Astrocyte (in vitro differentiated cells and primary cell): ENCODE measurements around the gene ACSS3. TPM values are rescaled to one million over a fixed set of nuclear protein-coding genes. Genes with fewer than 3 reads are reported as not detected.
"Not testable (repeated sequence)": the region's sequence is repeated elsewhere in the genome, so short reads cannot be mapped to it uniquely, and the experiment has no call there.

ENCODE experiments used
- DNase-seq: peaks from one replicate; pipeline ENCODE4 v3.0.0-alpha.2; 2010; ENCODE audit warnings: low read depth
- FAIRE-seq: peaks from 2 replicates; lab custom pipeline; 2011; peaks lifted over from hg19 to GRCh38; lab: Jason Lieb, UNC
- H2AFZ ChIP-seq: 2 replicates; pipeline ENCODE4 v1.6.0; 2012; ENCODE audit warnings: low read depth, low read length, inconsistent platforms
- H3K27ac ChIP-seq: 2 replicates; pipeline ENCODE4 v1.5.1; 2011; ENCODE audit warnings: low read depth, low read length, inconsistent platforms
- H3K27me3 ChIP-seq: 2 replicates; pipeline ENCODE4 v1.6.0; 2011; ENCODE audit warnings: low read length, inconsistent platforms; ENCODE audit not compliant: insufficient read depth
- H3K36me3 ChIP-seq: 2 replicates; pipeline ENCODE4 v1.5.1; 2011; ENCODE audit warnings: low read length, inconsistent platforms; ENCODE audit not compliant: insufficient read depth
- H3K4me1 ChIP-seq: 2 replicates; pipeline ENCODE4 v1.5.1; 2011; ENCODE audit warnings: low read length, inconsistent platforms; ENCODE audit not compliant: insufficient read depth
- H3K4me2 ChIP-seq: 2 replicates; pipeline ENCODE4 v1.6.0; 2012; ENCODE audit warnings: low read length, inconsistent platforms
- H3K4me3 ChIP-seq: 2 replicates; pipeline ENCODE4 v1.5.1; 2011; ENCODE audit warnings: low read depth, mild to moderate bottlenecking, low read length, inconsistent platforms; ENCODE audit not compliant: insufficient read depth
- H3K79me2 ChIP-seq: 2 replicates; pipeline ENCODE4 v1.6.0; 2012; ENCODE audit warnings: mild to moderate bottlenecking, low read length, inconsistent platforms; ENCODE audit not compliant: insufficient read depth
- H3K9ac ChIP-seq: 2 replicates; pipeline ENCODE4 v1.6.0; 2012; ENCODE audit warnings: mild to moderate bottlenecking, low read length, inconsistent platforms
- H3K9me3 ChIP-seq: 2 replicates; pipeline ENCODE4 v1.5.1; 2012; ENCODE audit warnings: low read depth, mild to moderate bottlenecking, low read length, inconsistent platforms; ENCODE audit not compliant: insufficient read depth
- H4K20me1 ChIP-seq: 2 replicates; pipeline ENCODE4 v1.6.0; 2012; ENCODE audit warnings: low read length, inconsistent platforms; ENCODE audit not compliant: insufficient read depth
- H3K27ac Mint-ChIP-seq: one replicate; pipeline ENCODE4 v1.8.0; 2021; ENCODE audit warnings: mild to moderate bottlenecking, mixed read lengths; ENCODE audit not compliant: unreplicated experiment
- H3K27me3 Mint-ChIP-seq: one replicate; pipeline ENCODE4 v1.8.0; 2021; ENCODE audit warnings: low read depth, mixed read lengths; ENCODE audit not compliant: unreplicated experiment
- H3K36me3 Mint-ChIP-seq: one replicate; pipeline ENCODE4 v1.8.0; 2021; ENCODE audit warnings: low read depth, mixed read lengths; ENCODE audit not compliant: unreplicated experiment
- H3K4me1 Mint-ChIP-seq: one replicate; pipeline ENCODE4 v1.8.0; 2021; ENCODE audit warnings: low read depth, mixed read lengths; ENCODE audit not compliant: unreplicated experiment
- H3K4me3 Mint-ChIP-seq: one replicate; pipeline ENCODE4 v1.8.0; 2021; ENCODE audit warnings: mild to moderate bottlenecking, moderate library complexity, mixed read lengths; ENCODE audit not compliant: unreplicated experiment
- H3K9me3 Mint-ChIP-seq: one replicate; pipeline ENCODE4 v1.8.0; 2021; ENCODE audit warnings: mild to moderate bottlenecking, mixed read lengths; ENCODE audit not compliant: unreplicated experiment
- CTCF ChIP-seq: IDR thresholded peaks from 2 replicates; pipeline ENCODE4 v1.5.1; 2011; ENCODE audit warnings: low read depth, mild to moderate bottlenecking, inconsistent platforms, low read length, moderate library complexity; ENCODE audit not compliant: insufficient read depth
- EZH2 ChIP-seq: IDR thresholded peaks from 2 replicates; pipeline ENCODE4 v1.6.1; 2012; ENCODE audit warnings: mild to moderate bottlenecking, low read length, inconsistent platforms; ENCODE audit not compliant: insufficient read depth
- total RNA-seq: library from RNA; stranded (reverse); gene quantifications from 2 replicates; pipeline ENCODE4 v1.2.1, GENCODE V29; 2021

The ACSS3 gene
- total RNA-seq, 1 donor from 2014 or later = 13.9 TPM

DNA sequence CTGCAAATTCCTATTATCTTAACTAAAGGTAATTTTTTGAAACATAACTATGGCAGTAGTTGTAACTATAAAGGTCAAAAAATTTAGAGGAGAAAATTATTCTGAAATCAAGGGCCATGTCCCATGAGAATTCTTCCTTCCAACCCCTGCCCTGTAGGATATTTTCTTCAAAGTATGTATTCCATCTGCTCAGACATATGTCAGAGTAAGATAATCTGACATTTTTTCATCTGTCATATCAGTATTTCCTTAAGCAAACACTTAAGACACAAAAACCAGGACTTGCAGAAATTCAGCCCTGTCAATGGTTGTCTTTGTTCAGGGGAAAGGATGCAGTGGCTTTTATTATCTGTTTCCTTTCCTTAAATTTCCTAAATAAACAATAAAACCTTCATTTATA, 36.3 kb downstream of the ACSS3 start:
- Histone ChIP-seq H3K9ac (no peak overlapping the region), H3K36me3 (no peaks in the 10 kb centered on the region), H3K27ac (no peak overlapping the region), H4K20me1 (no peaks in the 10 kb centered on the region), H3K79me2 (no peaks in the 10 kb centered on the region), H3K4me2 (no peak overlapping the region), H3K4me1 (no peaks in the 10 kb centered on the region), H3K4me3 (no peak overlapping the region), H2AFZ (no peak overlapping the region), H3K27me3 (no peaks in the 10 kb centered on the region), H3K9me3 (no peaks in the 10 kb centered on the region)
- TF ChIP-seq EZH2 = no peak
- no peak for TF ChIP-seq CTCF
- H3K27ac Mint-ChIP-seq = no peak overlapping the region
- peaks cover 4% of the 10 kb centered on the region for H3K9me3 Mint-ChIP-seq
- peaks cover 12% of the 10 kb centered on the region for H3K36me3 Mint-ChIP-seq
- H3K4me1 Mint-ChIP-seq = no peaks in the 10 kb centered on the region
- H3K27me3 Mint-ChIP-seq = no peaks in the 10 kb centered on the region
- FAIRE-seq (no peak), DNase-seq (no peak)
- H3K4me3 Mint-ChIP-seq = no peak overlapping the region

DNA sequence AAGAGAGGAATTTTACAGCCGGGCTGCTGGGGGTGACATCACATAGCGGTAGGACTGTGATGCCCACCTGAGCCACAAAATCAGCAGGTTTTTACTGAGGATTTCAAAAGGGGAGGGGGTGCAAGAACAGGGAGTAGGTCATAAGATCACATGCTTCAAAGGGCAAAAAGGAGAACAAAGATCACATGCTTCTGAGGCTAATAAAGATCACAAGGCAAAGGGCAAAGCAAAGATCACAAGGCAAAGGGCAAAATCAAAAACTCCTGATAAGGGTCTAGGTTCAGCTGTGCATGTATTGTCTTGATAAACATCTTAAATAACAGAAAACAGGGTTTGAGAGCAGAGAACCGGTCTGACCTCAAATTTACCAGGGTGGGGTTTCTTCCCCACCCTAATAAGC, 41.2 kb downstream of the ACSS3 start:
- H3K4me3 Mint-ChIP-seq, H3K27ac Mint-ChIP-seq, H3K9me3 Mint-ChIP-seq, H3K4me1 Mint-ChIP-seq, H3K4me2 ChIP-seq, H3K27me3 ChIP-seq, H4K20me1 ChIP-seq, H3K4me1 ChIP-seq, H3K4me3 ChIP-seq, H3K27me3 Mint-ChIP-seq, H3K79me2 ChIP-seq, FAIRE-seq, DNase-seq, H3K9ac ChIP-seq, H3K27ac ChIP-seq, H3K36me3 ChIP-seq, H3K9me3 ChIP-seq, H2AFZ ChIP-seq: not testable (repeated sequence)
- peaks cover 11% of the 10 kb centered on the region for H3K36me3 Mint-ChIP-seq

- H3K36me3 Mint-ChIP-seq = peaks cover 11% of the 10 kb centered on the region
- no peak for DNase-seq
- no peaks in the 10 kb centered on the region for H3K4me1 ChIP-seq
- H3K4me3 ChIP-seq = no peak overlapping the region
- no peaks in the 10 kb centered on the region for H3K9me3 ChIP-seq
- H3K36me3 ChIP-seq = no peaks in the 10 kb centered on the region
- no peak overlapping the region for H3K27ac Mint-ChIP-seq
- H3K4me1 Mint-ChIP-seq = no peaks in the 10 kb centered on the region
- TF ChIP-seq EZH2 (no peak), CTCF (no peak)
- no peak overlapping the region for H3K4me2 ChIP-seq
- H3K9ac ChIP-seq = no peak overlapping the region
- H3K27me3 Mint-ChIP-seq = no peaks in the 10 kb centered on the region
- peaks cover 5% of the 10 kb centered on the region for H3K9me3 Mint-ChIP-seq
- H3K27ac ChIP-seq = no peak overlapping the region
- H4K20me1 ChIP-seq = no peaks in the 10 kb centered on the region
- H3K79me2 ChIP-seq = no peaks in the 10 kb centered on the region
- FAIRE-seq = no peak
- no peaks in the 10 kb centered on the region for H3K27me3 ChIP-seq
- no peak overlapping the region for H3K4me3 Mint-ChIP-seq
- no peak overlapping the region for H2AFZ ChIP-seq
These were observed 43.1 kb downstream of the ACSS3 start for GRCh38 chr12:81120961-81121360.
